GM21717 (cell line): ENCODE data around the gene EPB41L2.

ENCODE experiments used
- ATAC-seq: cut with Tn5 transposase; IDR thresholded peaks from one replicate; pipeline ENCODE4 v1.9.1; 2021; ENCODE audit warnings: mild to moderate bottlenecking, moderate library complexity; ENCODE audit not compliant: unreplicated experiment

EPB41L2 gene

GRCh38 chr6:131062241-131063027 is 611 bp downstream of the EPB41L2 start:
- peak; percentile 19 for ATAC-seq

- ATAC-seq: no peak
Observed at GRCh38 chr6:131061751-131062119, 1.3 kb downstream of the EPB41L2 start.

- ATAC-seq: peak; percentile 31
Observed at GRCh38 chr6:131061041-131061750, 1.8 kb downstream of the EPB41L2 start.

- ATAC-seq: no peak
Observed at GRCh38 chr6:131060311-131060710, 2.7 kb downstream of the EPB41L2 start.

- ATAC-seq: no peak
Observed at GRCh38 chr6:131059486-131059885, 3.6 kb downstream of the EPB41L2 start.

- ATAC-seq: no peak
Observed at GRCh38 chr6:131058236-131058635, 4.8 kb downstream of the EPB41L2 start.

- ATAC-seq: no peak
Observed at GRCh38 chr6:131054392-131055250, 8.4 kb downstream of the EPB41L2 start.

- ATAC-seq: no peak
Observed at GRCh38 chr6:131053546-131054240, 9.4 kb downstream of the EPB41L2 start.

GRCh38 chr6:131052181-131052580 is 10.9 kb downstream of the EPB41L2 start:
- ATAC-seq: no peak

- no peak for ATAC-seq
Observed at GRCh38 chr6:131051341-131051740, 11.7 kb downstream of the EPB41L2 start.

GRCh38 chr6:131049608-131050007 is 13.4 kb downstream of the EPB41L2 start:
- ATAC-seq: no peak

GRCh38 chr6:131048933-131049515 is 14.0 kb downstream of the EPB41L2 start:
- no peak for ATAC-seq

- ATAC-seq: no peak
Observed at GRCh38 chr6:131048459-131048858, 14.6 kb downstream of the EPB41L2 start.

- ATAC-seq: no peak
Observed at GRCh38 chr6:131045139-131045538, 17.9 kb downstream of the EPB41L2 start.

- ATAC-seq: no peak
Observed at GRCh38 chr6:131043902-131044447, 19.1 kb downstream of the EPB41L2 start.

- no peak for ATAC-seq
Observed at GRCh38 chr6:131042664-131043063, 20.4 kb downstream of the EPB41L2 start.

- ATAC-seq: no peak
Observed at GRCh38 chr6:131041814-131042213, 21.2 kb downstream of the EPB41L2 start.

GRCh38 chr6:131040866-131041265 is 22.2 kb downstream of the EPB41L2 start:
- no peak for ATAC-seq

GRCh38 chr6:131039345-131039680 is 23.7 kb downstream of the EPB41L2 start:
- ATAC-seq: no peak

- ATAC-seq: no peak
Observed at GRCh38 chr6:131038597-131039344, 24.3 kb downstream of the EPB41L2 start.
